ENCODE data around the gene LPCAT1.

The LPCAT1 gene

GRCh38 chr5:1468247-1468612 lies 55.5 kb downstream of the LPCAT1 start:
- TF ChIP-seq, protein P1, sequence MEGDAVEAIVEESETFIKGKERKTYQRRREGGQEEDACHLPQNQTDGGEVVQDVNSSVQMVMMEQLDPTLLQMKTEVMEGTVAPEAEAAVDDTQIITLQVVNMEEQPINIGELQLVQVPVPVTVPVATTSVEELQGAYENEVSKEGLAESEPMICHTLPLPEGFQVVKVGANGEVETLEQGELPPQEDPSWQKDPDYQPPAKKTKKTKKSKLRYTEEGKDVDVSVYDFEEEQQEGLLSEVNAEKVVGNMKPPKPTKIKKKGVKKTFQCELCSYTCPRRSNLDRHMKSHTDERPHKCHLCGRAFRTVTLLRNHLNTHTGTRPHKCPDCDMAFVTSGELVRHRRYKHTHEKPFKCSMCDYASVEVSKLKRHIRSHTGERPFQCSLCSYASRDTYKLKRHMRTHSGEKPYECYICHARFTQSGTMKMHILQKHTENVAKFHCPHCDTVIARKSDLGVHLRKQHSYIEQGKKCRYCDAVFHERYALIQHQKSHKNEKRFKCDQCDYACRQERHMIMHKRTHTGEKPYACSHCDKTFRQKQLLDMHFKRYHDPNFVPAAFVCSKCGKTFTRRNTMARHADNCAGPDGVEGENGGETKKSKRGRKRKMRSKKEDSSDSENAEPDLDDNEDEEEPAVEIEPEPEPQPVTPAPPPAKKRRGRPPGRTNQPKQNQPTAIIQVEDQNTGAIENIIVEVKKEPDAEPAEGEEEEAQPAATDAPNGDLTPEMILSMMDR (IDR thresholded peaks at IDR 0.05; ENCODE audit: extremely low read depth, insufficient read depth, missing control alignments): peak; percentile 46
- in situ Hi-C loops (cut with MboI; ENCODE audit: low pct_unique_long_range_greater_than_20kb, low sequenced_read_pairs, unreplicated experiment): no loop called here
- no peak for DNase-seq (ENCODE audit: low spot score)

- TF ChIP-seq, protein P1 (IDR thresholded peaks at IDR 0.05; ENCODE audit: extremely low read depth, insufficient read depth, missing control alignments): no peak
- DNase-seq (ENCODE audit: low spot score): no peak
- in situ Hi-C loops (cut with MboI; ENCODE audit: low pct_unique_long_range_greater_than_20kb, low sequenced_read_pairs, unreplicated experiment): no loop called here
These were observed 56.2 kb downstream of the LPCAT1 start for GRCh38 chr5:1467341-1468246.

DNA sequence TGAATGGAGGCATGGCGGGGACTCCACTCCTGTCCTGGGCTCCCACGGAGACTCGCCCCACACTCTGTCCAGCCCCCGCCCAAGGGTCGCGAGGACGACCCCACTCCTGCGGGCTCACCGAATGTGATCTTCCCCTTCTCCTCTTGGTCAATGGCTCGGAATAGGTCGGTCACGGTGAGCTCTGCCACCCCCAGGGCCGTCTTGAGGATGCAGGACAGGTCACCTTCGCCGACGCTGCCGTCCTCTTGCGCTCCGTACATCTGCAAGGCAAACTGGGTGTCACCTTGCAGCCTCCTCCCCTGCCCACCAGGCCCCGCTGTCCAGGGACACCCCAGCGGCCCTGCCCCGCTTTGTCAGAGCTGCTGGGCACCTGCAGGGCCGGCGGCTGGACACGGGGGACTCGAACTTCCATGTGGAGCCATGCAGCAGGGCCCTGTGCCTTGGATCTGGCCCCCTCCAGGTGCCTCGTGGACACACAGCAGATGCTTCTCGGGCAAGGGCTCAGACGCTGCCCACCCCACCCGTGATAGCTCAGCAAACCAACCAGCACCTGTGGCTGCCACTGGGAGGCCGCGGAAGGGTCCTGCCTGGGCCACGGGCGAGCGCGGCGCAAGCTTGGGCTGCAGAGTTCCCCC lies 57.0 kb downstream of the LPCAT1 start:
- TF ChIP-seq, protein P1 (IDR thresholded peaks at IDR 0.05; ENCODE audit: extremely low read depth, insufficient read depth, missing control alignments): no peak
- in situ Hi-C loops (cut with MboI; ENCODE audit: low pct_unique_long_range_greater_than_20kb, low sequenced_read_pairs, unreplicated experiment): no loop called here

GRCh38 chr5:1465966-1466471 lies 57.7 kb downstream of the LPCAT1 start:
- DNase-seq (ENCODE audit: low spot score): no peak
- in situ Hi-C loops (cut with MboI; ENCODE audit: low pct_unique_long_range_greater_than_20kb, low sequenced_read_pairs, unreplicated experiment): no loop called here
- TF ChIP-seq, protein P1 (IDR thresholded peaks at IDR 0.05; ENCODE audit: extremely low read depth, insufficient read depth, missing control alignments): no peak

More for the DNA sequence above, 57.0 kb downstream of the LPCAT1 start:
- DNase-seq (ENCODE audit: low spot score): no peak

DNA sequence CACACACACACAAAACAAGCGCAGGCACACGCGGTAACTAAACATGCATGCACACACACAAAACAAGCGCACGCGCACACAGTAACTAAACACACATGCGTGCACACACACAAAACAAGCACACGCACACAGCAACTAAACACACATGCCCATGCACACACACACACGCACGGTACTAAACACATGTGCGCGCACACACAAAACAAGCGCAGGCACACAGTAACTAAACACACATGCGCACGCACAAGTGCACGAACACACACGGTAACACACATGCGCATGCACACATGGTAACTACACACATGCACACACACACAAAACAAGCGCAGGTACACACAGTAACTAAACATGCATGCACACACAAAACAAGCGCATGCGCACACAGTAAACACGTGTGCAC lies 58.6 kb downstream of the LPCAT1 start:
- DNase-seq (ENCODE audit: low spot score): no peak
- TF ChIP-seq, protein P1 (IDR thresholded peaks at IDR 0.05; ENCODE audit: extremely low read depth, insufficient read depth, missing control alignments): no peak
- in situ Hi-C loops (cut with MboI; ENCODE audit: low pct_unique_long_range_greater_than_20kb, low sequenced_read_pairs, unreplicated experiment): no loop called here

GRCh38 chr5:1464511-1464910 lies 59.2 kb downstream of the LPCAT1 start:
- TF ChIP-seq, protein P1 (IDR thresholded peaks at IDR 0.05; ENCODE audit: extremely low read depth, insufficient read depth, missing control alignments): no peak
- DNase-seq (ENCODE audit: low spot score): no peak
- in situ Hi-C loops (cut with MboI; ENCODE audit: low pct_unique_long_range_greater_than_20kb, low sequenced_read_pairs, unreplicated experiment): no loop called here
